BLaER1 treated with 17β-estradiol and CSF1 and Interleukin-3, amounts not matched to agents 10 nM and 100 nM (cell line): ENCODE measurements around the gene RASGRP4.
A peak's percentile ranks its signal among the peaks of the same experiment; 100 is the strongest.

Source experiments
- H3K27ac ChIP-seq, 11 experiments: shearing (Covaris generic); formaldehyde crosslinking; 2 replicates each; pipeline ENCODE4 v1.8.1; 2022
- H3K27me3 ChIP-seq, 11 experiments: shearing (Covaris generic); formaldehyde crosslinking; 2 replicates each; pipeline ENCODE4 v1.8.1; 2022
- H3K36me3 ChIP-seq, 11 experiments: shearing (Covaris generic); formaldehyde crosslinking; 2 replicates each; pipeline ENCODE4 v1.8.1; 2022
- H3K4me1 ChIP-seq, 10 experiments: shearing (Covaris generic); formaldehyde crosslinking; 2 replicates each; pipeline ENCODE4 v1.8.1; 2022
- H3K4me2 ChIP-seq, 11 experiments: shearing (Covaris generic); formaldehyde crosslinking; 2 replicates each; pipeline ENCODE4 v1.8.1; 2022
- H3K4me3 ChIP-seq, 10 experiments: shearing (Covaris generic); formaldehyde crosslinking; 2 replicates each; pipeline ENCODE4 v1.8.1; 2022
- H3K9ac ChIP-seq, 11 experiments: shearing (Covaris generic); formaldehyde crosslinking; 2 replicates each; pipeline ENCODE4 v1.8.1; 2022
- H3K9me3 ChIP-seq, 11 experiments: shearing (Covaris generic); formaldehyde crosslinking; replicated peaks in 1 of 11; 2 replicates each; pipeline ENCODE4 v1.8.1; 2022
- H4K20me1 ChIP-seq, 11 experiments: shearing (Covaris generic); formaldehyde crosslinking; 2 replicates each; pipeline ENCODE4 v1.8.1; 2022
- Cebpa-rat ChIP-seq, 11 experiments: shearing (Covaris generic); IDR thresholded peaks; 2 replicates each; pipeline ENCODE4 v1.8.1; 2022

The RASGRP4 gene

GRCh38 chr19:38392707-38393308 lies 33.2 kb downstream of the RASGRP4 start:
- Histone ChIP-seq H4K20me1 (peaks cover 0 to 33% (median 13%) of the 10 kb centered on the region in 11 experiments; a peak in 15 of 22 replicates), H3K4me1 (peaks cover 7 to 18% (median 11%) of the 10 kb centered on the region in 10 experiments; a peak in 18 of 20 replicates)
- no peak for TF ChIP-seq Cebpa-rat (IDR thresholded peaks at IDR 0.05)

GRCh38 chr19:38391911-38392464 lies 34.0 kb downstream of the RASGRP4 start:
- Histone ChIP-seq H3K36me3 (peaks cover 0 to 14% (median 0%) of the 10 kb centered on the region in 11 experiments; a peak in 2 of 22 replicates), H4K20me1 (peaks cover 1 to 41% (median 19%) of the 10 kb centered on the region in 11 experiments; a peak in 20 of 22 replicates), H3K27ac (no peak overlapping the region), H3K4me2 (no peak overlapping the region), H3K4me1 (peaks cover 13 to 26% (median 17%) of the 10 kb centered on the region in 10 experiments), H3K9ac (no peak overlapping the region), H3K4me3 (no peak overlapping the region), H3K9me3 (peaks cover 0 to 18% (median 5%) of the 10 kb centered on the region in 11 experiments; a peak in 12 of 22 replicates), H3K27me3 (peaks cover 85 to 100% (median 100%) of the 10 kb centered on the region in 11 experiments)
- TF ChIP-seq Cebpa-rat (IDR thresholded peaks at IDR 0.05): no peak

More at GRCh38 chr19:38392707-38393308, 33.2 kb downstream of the RASGRP4 start:
- Histone ChIP-seq H3K4me3 (no peak overlapping the region), H3K36me3 (peaks cover 0 to 14% (median 0%) of the 10 kb centered on the region in 11 experiments; a peak in 2 of 22 replicates), H3K9me3 (peaks cover 0 to 18% (median 5%) of the 10 kb centered on the region in 11 experiments; a peak in 12 of 22 replicates), H3K4me2 (0 out of 22 replicates have a peak overlapping the region, but pooled peaks of 1 of the 11 experiments have one; percentile 4), H3K27ac (no peak overlapping the region), H3K27me3 (peaks cover 92 to 100% (median 100%) of the 10 kb centered on the region in 11 experiments), H3K9ac (no peak overlapping the region)

GRCh38 chr19:38389957-38390924 lies 35.8 kb downstream of the RASGRP4 start:
- Histone ChIP-seq H3K27ac (no peak overlapping the region), H3K4me2 (peak overlapping the region in 3 of 11 experiments; percentile 18 to 35 (median 25); a peak in 3 of 22 replicates), H3K9me3 (peaks cover 0 to 9% (median 0%) of the 10 kb centered on the region in 11 experiments; a peak in 10 of 22 replicates), H3K4me1 (peaks cover 29 to 41% (median 33%) of the 10 kb centered on the region in 10 experiments), H3K27me3 (peaks cover 78 to 100% (median 100%) of the 10 kb centered on the region in 11 experiments), H3K4me3 (no peak overlapping the region), H3K9ac (no peak overlapping the region), H4K20me1 (peaks cover 19 to 58% (median 36%) of the 10 kb centered on the region in 11 experiments; a peak in 21 of 22 replicates), H3K36me3 (peaks cover 6 to 14% (median 12%) of the 10 kb centered on the region in 11 experiments; a peak in 19 of 22 replicates)
- no peak for TF ChIP-seq Cebpa-rat (IDR thresholded peaks at IDR 0.05)

GRCh38 chr19:38389101-38389925 lies 36.7 kb downstream of the RASGRP4 start:
- Histone ChIP-seq H3K9ac (peak overlapping the region in 7 of 11 experiments; percentile 35 to 75 (median 56); a peak in 11 of 22 replicates), H3K27ac (peak overlapping the region in 2 of 11 experiments; percentile 22 to 62; a peak in 3 of 22 replicates), H3K36me3 (peaks cover 9 to 24% (median 21%) of the 10 kb centered on the region in 11 experiments; a peak in 21 of 22 replicates), H3K4me1 (peaks cover 29 to 49% (median 36%) of the 10 kb centered on the region in 10 experiments), H4K20me1 (peaks cover 28 to 63% (median 45%) of the 10 kb centered on the region in 11 experiments; a peak in 21 of 22 replicates), H3K9me3 (peaks cover 0 to under 1% (median 0%) of the 10 kb centered on the region in 11 experiments; a peak in 3 of 22 replicates), H3K4me3 (peak overlapping the region; percentile 33 to 68 (median 61); a peak in 17 of 20 replicates), H3K27me3 (peaks cover 78 to 100% (median 100%) of the 10 kb centered on the region in 11 experiments), H3K4me2 (peak overlapping the region; percentile 77 to 95 (median 92))
- no peak for TF ChIP-seq Cebpa-rat (IDR thresholded peaks at IDR 0.05)

- Histone ChIP-seq H3K36me3 (peaks cover 17 to 31% (median 29%) of the 10 kb centered on the region in 11 experiments), H3K27me3 (peaks cover 71 to 100% (median 100%) of the 10 kb centered on the region in 11 experiments), H4K20me1 (peaks cover 36 to 70% (median 53%) of the 10 kb centered on the region in 11 experiments; a peak in 21 of 22 replicates), H3K9me3 (no peaks in the 10 kb centered on the region), H3K4me3 (peak within 1 kb of the TSS; percentile 57 to 68 (median 61)), H3K4me2 (peak within 1 kb of the TSS; percentile 77 to 95 (median 92)), H3K27ac (peak within 1 kb of the TSS in 4 of 11 experiments; percentile 44 to 62 (median 48); a peak in 9 of 22 replicates), H3K9ac (peak within 1 kb of the TSS in 9 of 11 experiments; percentile 41 to 75 (median 62); a peak in 19 of 22 replicates), H3K4me1 (peaks cover 29 to 49% (median 36%) of the 10 kb centered on the region in 10 experiments)
- TF ChIP-seq Cebpa-rat (IDR thresholded peaks at IDR 0.05): no peak
These were observed 37.5 kb downstream of the RASGRP4 start, which contains the start of gene SPRED3 for GRCh38 chr19:38388349-38389100. Gene SPRED3, plus strand, starts transcription at chr19:38388697. Its CDS starts 1,606 bp downstream, at chr19:38390303.

GRCh38 chr19:38387550-38388348 lies 38.3 kb downstream of the RASGRP4 start, which contains the start of gene GGN:
Gene GGN, minus strand, starts transcription at chr19:38388034. Its CDS starts 773 bp downstream, at chr19:38387261.
- no peak for TF ChIP-seq Cebpa-rat (IDR thresholded peaks at IDR 0.05)
- peaks cover 18 to 39% (median 37%) of the 10 kb centered on the region in 11 experiments for H3K36me3 ChIP-seq
- peaks cover 63 to 100% (median 96%) of the 10 kb centered on the region in 11 experiments for H3K27me3 ChIP-seq
- peak within 1 kb of the TSS in 4 of 11 experiments; percentile 44 to 62 (median 48); a peak in 10 of 22 replicates for H3K27ac ChIP-seq
- peak within 1 kb of the TSS in 10 of 11 experiments; percentile 29 to 75 (median 62); a peak in 21 of 22 replicates for H3K9ac ChIP-seq
- no peaks in the 10 kb centered on the region for H3K9me3 ChIP-seq
- peaks cover 29 to 49% (median 36%) of the 10 kb centered on the region in 10 experiments for H3K4me1 ChIP-seq
- H3K4me3 ChIP-seq: peak within 1 kb of the TSS; percentile 57 to 68 (median 61)
- peak within 1 kb of the TSS; percentile 77 to 95 (median 92) for H3K4me2 ChIP-seq
- peaks cover 44 to 75% (median 59%) of the 10 kb centered on the region in 11 experiments; a peak in 21 of 22 replicates for H4K20me1 ChIP-seq
